T-helper 1 cell (primary cell): ENCODE data around the gene USH1G.
"Not testable (repeated sequence)": the region's sequence is repeated elsewhere in the genome, so short reads cannot be mapped to it uniquely, and the experiment has no call there.

Experiments
- DNase-seq, 5 donors: peaks; one replicate each; pipeline ENCODE4 v3.0.0-alpha.2; 2012 to 2020

The USH1G gene

DNA sequence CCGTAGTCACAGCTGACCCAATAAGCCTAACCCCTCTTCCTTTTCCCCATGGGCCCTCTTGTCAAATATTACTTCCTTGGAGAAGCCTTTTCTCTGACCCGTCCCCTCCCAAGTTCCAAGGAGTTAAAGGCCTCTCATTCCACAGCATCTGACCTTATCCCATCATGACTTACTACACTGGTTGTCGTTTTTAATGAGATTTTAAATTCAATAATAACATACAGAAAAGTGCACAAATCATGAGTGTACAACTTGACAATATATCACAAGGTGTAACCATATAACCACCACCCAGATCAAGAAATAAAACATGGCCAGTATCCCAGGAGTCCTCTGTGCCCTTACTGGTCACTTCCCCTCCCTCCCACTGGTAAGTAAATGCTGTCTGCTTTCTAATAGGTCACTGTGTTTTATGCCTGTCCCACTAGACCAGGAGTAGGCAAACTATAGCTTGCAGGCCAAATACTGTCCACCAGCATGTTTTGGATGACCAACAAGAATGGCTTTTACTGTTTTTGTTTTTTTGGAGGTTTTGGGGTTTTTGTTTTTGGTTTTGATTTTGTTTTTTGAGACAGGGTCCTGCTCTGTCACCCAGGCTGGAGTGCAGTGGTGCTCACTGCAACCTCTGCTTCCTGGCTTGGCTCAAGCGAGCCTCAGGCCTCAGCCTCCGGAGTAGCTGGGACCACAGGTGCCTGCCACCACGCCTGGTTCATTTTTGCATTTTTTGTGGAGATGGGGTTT, 49.0 kb downstream of the USH1G start:
- DNase-seq = no peak

DNA sequence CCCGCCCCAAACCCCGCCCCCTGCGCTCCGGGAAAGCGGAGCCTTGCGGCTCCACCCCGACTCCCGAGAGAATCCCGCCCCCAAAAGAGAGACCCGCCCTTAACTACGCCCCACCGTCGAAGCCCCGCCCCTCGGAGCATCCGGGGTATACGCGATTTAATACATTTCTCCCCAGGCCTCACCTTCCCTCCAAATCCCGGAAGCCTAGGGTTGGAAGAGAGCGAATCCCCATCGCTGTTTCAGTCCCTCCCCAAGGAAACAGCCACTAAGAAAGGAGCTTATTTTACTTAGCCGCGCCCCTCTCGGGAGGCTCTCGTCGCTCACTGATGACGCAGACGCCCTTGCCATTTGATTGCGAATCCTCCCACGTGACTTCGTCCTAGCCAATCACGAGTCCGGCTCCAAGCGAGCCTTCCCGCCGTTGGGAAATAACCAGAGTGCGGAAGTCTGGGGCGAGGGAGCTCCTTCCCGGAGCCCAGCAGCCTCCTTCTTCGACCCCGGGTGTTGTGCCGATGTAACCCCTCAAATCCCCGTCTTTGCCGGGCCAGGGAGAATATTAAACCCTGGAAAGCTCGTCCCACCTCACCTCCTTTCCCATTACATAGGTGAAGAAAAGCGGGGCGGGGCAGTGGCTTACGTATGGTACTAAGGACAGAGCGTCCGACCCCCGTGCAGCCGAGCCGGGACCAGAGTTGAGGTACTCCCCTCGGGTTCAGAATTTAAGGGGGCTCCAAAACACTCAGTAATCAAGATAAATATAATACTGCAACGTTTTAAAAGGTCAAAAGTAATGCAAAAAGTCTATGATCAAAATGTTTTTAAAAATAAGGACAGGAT, 49.8 kb downstream of the USH1G start:
- DNase-seq = peak; percentile 95 to 100 (median 98)

DNA sequence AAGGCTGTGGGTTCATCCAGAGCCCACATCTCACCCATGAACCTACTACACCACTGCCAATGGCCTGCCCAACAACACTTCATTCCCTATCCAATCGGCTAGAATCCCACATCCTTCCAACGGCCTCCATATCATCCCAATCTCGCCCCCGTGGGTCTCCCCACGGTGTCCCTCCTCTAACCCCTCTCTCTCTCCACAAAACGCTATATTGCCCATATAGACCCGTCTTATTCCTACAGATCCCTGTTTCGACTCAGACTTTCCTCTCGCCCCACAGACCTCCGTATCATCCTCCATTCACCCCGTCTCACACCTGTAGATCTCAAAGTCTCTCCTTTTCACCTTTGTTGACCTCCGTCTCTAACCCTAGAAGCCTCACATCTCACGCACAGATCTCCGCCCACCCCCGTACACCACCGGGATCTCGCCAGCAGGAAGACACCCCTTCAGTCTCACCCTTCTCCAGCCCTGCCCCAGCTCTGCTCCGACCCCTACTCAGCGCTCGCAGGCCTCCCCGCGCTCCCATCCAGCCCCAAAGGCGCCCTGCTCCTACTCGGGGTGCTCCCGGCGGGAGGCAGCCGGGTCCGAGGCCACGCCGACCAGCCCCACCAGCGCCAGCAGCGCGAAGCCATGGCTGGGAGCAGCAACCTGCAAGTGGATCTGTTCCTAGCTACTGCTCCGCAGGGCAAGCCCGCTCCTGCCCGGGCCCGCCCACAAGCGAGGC, 50.6 kb downstream of the USH1G start, which contains the start of gene FDXR:
Gene FDXR (minus strand): TSS at position 682 of the 724 bp plus-strand sequence. CDS start 50 bp downstream, at position 632.
- DNase-seq = no peak

DNA sequence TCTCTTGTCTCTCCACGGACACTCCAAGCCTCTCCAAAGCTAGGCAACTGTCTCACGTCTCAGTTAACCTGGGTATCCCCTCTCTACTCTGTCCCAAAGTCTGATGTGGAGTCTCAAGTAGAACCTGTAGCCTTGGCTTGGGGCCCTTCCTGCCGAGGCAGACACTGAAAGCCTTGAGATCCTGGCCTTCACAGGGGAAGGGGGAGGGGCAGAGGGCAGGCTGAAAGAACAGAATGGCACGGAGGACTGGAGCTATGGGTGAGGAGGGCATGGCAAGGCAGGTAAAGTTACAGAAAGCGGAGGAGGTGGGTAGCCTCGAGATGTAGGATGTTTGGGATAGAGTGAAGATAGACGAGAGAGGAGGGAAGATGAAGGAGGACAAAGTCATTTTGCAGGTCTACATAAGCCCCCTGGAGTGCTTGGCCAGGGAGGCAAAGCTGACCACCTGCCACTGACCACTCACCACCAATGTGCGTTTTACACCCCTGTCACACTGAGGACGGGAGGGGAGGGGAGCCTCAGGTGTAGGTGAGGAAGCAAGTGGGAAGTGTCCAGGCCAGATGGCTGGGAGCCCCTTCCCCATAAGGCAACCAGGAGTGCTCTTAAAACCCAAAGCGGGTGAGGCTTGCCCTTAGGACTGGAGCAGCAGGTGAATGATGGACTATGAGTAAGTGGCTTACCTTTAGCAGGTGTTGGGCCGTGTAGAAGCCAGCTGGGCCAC, 51.5 kb downstream of the USH1G start:
- no peak for DNase-seq

DNA sequence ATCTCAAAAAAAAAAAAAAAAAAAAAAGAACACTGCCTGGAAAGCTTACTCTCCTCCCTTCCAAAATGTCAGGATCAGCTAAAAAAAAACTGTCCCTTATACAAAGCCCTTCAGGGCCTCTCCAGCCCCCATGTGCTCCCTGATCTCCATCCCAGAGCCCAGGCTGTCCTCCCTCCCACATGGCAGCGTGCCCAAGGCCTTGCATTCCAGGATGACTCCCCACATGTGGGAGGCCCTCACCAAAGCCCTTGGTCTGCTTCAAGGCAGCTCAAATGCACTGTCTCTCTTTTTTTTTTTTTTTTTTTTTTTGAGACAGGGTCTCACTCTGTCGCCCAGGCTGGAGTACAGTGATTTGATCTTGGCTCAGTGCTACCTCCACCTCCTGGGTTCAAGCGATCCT, 52.5 kb downstream of the USH1G start:
- DNase-seq = no peak

DNA sequence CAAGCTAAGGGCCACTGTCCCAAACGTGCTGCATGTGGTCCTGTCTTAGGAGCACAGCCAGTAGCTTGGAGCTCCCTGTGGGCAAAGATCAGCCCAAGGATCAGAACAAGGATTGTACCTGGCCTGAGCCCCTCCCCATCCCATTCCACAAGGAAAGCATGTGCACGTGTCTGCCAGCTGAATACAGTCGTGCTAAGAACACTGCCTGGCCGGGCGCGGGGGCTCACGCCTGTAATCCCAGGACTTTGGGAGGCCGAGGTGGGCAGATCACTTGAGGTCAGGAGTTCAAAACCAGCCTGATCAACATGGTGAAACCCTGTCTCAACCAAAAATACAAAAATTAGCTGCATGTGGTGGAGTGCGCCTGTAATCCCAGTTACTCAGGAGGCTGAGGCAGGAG, 53.0 kb downstream of the USH1G start:
- DNase-seq = not testable (repeated sequence)

DNA sequence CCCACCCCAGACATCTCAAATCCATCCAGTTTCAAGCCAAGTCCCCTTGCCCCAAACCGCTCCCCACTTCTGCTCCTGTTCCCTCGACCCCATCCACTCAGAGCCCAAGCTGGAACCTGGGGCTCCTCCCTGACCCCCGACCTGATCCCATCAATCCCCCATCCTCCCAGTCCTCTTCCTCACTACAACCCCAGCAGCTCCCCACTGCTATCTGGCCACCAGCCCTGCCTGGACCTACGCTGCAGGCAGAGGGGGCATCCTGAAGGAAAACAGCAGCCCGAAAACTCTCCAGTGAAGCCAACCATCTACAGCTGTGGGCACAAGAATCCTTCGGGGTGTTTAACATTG, 54.2 kb downstream of the USH1G start:
- no peak for DNase-seq

DNA sequence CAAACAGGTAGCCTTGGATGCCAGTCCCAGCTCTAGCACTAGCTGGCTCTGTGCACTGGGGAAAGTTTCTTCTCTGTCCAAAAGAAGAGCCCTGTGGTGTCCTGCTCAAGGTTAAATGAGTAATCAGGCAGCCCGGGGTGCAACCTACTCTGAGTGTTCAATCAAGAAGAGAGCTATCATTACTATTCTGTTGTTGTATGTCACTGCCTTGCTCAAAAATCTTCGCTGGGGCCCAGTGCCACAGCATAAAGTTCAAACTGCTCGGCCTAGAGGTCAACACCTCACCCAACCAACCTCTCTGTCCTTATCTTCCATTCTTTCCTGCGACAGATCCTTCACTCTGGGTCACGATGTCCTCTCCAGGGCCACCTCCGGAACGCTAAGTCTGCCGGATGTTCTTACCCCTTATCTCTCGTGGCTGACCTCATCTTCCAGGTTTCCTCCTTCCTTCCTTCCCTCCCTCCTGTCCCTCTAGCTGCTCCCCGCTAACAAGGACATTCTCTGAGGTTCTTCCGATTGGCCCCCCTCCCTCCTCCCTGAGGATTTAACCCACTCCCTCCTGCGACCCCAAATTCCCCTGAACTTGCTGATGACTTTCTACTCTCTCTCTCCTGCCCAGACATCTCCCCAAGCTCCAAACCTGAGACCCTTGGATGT, 54.7 kb downstream of the USH1G start:
- DNase-seq = no peak

DNA sequence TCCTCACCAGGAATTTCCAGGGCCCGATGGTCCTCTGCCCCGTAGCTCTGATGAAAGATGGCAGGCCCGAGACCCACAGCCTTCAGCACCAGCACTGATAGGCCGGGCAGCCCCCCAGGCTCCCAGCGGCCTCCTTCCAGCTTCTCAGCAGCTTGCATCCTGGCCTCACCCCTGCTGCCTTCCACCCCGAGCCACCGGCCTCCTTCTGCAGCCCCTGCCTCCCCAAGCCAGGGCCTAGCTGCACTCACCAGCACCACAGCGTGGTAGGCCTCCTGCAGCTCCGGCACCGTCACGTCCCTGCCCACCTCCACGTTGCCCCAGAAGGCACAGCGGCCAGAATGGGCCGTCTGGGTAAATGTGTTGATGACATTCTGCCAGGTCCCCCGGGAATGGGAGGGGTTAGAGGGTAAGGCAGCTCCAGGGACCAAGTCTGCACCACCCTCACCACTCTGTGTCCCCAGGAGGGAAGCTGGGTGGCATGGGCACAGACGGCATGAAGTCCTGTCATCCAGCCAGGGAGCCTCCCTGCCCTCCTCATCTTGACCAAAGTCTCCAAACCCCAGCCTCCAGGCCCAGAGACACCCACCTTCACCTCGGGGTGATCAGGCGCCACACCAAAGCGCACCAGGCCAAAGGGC, 56.7 kb downstream of the USH1G start:
- no peak for DNase-seq
